HG02973 (cell line): Measurements from ENCODE around the gene TEN1.
A peak's percentile ranks its signal among the peaks of the same experiment; 100 is the strongest.
"Not testable (repeated sequence)": the region's sequence is repeated elsewhere in the genome, so short reads cannot be mapped to it uniquely, and the experiment has no call there.

Source experiments
- ATAC-seq: cut with Tn5 transposase; IDR thresholded peaks from one replicate; pipeline ENCODE4 v1.9.1; 2021; ENCODE audit warnings: moderate library complexity; ENCODE audit not compliant: unreplicated experiment

The TEN1 gene, protein sequence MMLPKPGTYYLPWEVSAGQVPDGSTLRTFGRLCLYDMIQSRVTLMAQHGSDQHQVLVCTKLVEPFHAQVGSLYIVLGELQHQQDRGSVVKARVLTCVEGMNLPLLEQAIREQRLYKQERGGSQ

DNA sequence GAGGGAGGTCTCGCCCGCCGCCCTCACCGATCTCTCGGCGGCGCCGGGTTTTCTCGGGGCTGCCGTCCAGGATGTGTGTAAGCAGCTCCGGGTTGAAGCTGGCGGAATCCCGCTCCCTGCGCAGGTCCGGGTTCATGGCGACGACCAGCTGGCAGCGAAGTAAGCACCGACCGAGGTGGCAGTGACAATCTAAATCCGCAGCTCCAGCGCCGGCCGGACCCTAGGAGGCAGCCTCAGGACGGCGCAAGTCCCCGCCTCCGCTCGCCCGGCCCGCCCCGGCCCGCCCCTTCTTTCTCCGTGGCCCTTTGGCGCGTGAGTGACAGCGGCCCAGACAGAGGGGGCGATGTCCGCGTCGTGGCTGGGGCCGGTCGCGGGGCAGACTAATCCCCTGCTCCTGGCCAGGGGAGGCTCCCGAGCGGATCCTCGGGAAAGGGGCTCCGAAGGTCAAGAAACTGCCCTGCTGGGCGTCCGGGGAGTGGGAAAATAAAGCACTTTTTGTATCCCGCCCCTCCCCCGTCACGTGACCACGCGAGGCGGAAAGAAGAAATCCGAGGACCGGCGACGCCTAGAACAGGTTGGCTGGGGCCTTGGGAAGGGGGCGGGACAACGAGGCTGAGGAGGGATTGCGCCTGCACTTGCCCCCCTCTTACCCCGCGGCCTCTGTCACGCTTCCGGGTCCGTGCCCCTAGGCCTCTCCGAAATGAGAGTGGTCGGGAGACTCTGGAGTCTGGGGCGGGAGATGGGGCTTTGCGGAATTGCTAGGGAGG is at the start of gene TEN1, which contains the start of gene ACOX1:
TEN1 (plus strand) TSS at position 303 of the 767 bp plus-strand sequence. CDS start 6,953 bp downstream, outside the sequence.
ACOX1 (minus strand) TSS at position 229 of the 767 bp plus-strand sequence; CDS start at position 136, 93 bp downstream.
- peak; percentile 86 for ATAC-seq

DNA sequence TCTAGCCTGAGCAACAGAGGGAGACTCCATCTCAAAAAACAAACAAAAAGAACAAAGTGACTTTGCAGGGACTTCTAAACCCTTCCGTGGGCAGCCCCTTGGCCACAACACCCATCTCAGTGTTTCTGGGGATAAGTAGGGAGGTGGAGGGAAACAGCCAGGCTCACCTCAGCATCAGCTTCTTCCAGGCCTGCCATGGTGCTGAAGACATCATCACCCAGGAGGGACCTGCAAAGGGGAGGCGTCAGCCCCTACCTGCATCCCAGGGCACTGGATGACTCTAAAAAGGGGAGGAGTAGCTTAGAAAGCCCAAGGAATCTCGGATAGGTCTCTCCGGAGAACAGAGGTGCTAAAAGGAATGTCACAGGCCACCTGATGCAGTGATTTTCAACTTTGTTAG is 48.0 kb upstream of the TEN1 start:
- no peak for ATAC-seq

DNA sequence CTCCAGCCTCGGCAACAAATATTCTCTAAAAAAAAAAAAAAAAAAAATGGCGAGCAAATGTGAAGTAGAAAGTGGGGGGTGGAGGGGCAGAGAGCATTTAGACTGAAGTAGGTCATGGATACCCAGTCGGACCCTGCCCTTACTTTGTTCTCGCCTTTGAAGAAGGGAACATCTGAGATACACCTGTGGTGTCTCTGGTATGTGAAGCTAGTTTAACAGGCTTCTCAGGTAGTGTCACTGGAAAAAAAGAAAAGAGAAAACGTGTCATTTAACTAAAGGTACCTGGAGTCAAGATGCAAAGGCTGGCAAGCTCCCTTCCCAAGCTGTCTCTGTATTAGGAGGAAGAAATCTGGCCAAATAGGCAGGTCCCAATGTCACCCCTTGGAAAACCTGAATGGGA is 46.2 kb upstream of the TEN1 start:
- ATAC-seq: no peak

DNA sequence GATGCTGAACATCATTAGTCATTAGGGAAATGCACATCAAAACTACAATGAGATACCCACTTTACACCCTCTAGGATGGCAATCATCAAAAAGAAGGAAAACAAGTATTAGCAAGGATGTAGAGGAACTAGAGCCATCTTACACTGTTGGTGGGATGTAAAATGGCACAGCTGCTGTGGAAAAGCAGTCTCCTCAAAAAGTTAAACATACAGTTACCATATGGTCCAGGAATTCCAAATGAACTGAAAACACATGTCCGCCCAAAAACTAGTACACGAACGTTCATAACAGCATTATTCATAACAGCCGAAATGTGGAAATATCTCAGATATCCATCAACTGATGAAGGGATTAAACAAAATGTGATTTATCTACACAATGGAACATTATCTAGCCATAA is 45.2 kb upstream of the TEN1 start:
- no peak for ATAC-seq

DNA sequence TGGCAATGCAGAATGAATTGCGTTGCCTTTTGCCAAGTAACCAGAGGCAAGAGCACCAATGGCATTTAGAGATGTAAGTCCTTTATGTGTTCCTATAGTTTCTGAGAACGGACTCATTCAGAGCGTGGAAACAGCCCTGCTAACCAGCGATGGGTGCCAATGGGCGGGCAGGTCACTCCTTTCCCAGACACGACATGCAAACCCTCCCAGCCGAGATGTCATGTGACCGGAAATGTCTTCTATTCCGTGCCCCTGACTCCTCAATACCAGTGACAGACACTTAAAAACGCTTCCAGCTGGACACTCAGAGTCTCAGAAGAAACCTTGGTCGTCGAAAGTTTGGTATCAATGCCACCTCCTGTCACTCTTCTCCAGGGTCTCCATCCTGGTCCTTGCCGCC is 41.4 kb upstream of the TEN1 start:
- ATAC-seq: no peak

DNA sequence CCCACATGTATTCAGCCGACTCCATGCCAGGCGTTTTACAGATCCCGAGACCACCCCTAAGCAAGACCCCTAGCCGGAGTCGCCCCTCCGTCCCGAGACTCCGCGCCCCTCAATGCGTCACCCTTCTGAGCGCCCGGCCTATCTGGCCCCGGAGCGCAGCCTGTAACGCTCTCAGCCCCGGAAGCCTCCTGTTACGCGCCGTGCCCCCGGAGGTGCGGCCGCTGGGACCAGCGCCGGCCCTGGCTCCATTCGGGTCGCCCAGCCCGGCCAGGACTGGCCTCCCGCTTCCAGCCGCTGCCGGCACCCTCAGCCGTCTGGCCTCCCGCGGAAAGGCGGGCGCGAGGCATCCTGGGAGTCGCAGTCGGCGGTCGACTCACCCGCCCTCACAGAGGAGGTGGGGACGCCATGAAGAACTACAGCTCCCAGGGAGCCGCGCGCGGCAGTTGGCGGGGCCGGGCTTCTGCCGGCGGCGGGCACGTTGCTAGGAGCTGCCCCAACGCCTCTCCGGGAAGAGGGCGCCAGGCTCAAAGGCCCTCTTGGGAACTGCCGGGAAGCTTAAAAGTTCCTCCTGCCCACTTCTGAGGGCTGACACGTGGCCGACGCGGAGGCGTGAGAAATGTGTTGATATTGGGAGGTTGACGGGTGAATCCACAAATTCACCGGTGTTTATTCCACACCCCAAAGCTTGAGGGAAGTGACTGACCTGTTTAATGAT is 38.2 kb upstream of the TEN1 start, which contains the start of gene FBF1:
FBF1 (minus strand) TSS at position 316 of the 715 bp plus-strand sequence. CDS start 2,893 bp downstream, outside the sequence.
- peak; percentile 86 for ATAC-seq

DNA sequence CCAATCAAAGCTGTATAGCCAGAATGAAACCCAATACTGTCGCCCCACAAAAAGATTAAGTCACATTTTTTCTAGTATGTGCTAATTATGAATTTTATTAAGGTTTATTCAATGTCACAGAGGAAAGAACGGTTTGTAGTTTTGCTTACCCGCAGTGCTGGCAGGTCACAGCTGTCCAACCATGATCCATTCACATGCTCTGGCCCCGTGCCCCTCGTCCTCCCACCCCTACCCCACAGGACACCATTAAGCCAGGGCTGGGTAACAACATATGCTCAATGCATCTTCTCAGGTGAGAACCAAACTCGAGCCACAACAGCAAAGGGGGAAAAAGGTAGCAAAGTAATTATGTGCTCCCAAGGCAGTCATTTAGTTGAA is 37.6 kb upstream of the TEN1 start:
- ATAC-seq: no peak

DNA sequence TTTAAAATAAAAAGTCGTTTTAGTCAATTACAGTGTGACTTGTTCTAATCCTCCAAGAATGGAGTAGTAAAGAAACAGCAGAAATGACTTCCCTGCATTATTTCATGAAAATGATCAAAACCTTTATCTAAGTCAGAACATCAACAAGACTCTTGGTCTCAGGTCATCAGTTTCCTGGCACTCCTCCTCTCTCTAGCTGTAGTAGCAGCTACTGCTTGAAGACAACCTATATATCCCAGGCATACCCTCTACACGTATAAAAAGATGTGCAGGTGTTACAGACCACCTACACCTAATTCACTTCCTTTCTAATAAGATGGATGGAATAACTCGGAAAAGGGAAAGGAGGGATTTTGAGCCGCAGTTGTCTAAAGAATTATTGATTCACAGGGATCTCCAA is 36.6 kb upstream of the TEN1 start:
- no peak for ATAC-seq

DNA sequence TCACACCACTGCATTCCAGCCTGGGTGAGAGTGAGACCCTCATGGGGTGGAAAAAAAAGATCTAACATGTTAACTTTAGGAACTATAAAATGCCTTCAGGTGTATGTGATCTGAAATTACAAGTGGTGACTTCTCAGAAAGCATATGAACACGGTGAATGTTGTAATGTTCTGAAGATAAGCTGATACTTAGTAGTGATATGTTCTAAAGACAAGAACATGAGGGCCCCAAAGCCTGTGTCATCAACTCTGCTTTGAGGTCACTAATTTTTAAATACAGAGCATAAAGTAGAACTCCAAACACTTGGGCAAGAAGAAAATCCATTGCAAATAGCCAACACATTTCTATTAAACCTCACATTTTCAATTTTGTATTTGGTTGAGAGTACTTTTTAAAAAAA is 35.5 kb upstream of the TEN1 start:
- no peak for ATAC-seq

DNA sequence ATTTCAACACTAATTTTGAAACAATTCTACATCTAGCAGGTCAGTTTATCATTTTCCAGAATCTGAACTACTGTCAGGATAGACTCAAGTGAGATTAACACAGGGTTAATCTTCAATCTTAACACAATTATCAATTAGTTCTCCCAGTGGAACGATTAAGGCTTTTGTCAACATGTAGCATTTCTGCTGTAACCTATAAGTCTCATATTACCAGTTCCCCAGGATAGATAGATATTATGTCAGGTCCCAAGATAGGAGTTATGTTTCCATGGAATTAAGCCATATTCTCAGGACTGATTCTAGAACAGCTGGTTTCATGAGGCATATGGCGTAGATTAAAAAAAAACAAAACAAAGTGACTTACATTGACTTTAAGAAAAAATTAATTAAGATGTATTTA is 33.8 kb upstream of the TEN1 start:
- ATAC-seq: no peak

DNA sequence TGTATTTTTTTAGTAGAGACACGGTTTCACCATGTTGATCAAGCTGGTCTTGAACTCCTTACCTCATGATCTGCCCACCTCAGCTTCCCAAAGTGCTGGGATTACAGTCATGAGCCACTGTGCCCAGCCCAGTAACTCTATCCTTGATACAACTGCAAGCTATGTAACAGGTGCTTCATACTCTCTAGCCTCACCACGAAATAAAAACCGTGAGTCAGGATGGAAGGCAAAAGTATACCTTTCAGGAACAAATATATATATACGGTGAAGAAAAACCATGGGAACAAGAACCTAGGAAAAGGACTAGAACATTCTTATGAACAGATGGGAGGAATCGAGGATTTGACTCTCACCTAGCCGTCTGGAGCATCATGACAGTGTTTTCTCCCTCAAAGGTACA is 28.6 kb upstream of the TEN1 start:
- no peak for ATAC-seq

DNA sequence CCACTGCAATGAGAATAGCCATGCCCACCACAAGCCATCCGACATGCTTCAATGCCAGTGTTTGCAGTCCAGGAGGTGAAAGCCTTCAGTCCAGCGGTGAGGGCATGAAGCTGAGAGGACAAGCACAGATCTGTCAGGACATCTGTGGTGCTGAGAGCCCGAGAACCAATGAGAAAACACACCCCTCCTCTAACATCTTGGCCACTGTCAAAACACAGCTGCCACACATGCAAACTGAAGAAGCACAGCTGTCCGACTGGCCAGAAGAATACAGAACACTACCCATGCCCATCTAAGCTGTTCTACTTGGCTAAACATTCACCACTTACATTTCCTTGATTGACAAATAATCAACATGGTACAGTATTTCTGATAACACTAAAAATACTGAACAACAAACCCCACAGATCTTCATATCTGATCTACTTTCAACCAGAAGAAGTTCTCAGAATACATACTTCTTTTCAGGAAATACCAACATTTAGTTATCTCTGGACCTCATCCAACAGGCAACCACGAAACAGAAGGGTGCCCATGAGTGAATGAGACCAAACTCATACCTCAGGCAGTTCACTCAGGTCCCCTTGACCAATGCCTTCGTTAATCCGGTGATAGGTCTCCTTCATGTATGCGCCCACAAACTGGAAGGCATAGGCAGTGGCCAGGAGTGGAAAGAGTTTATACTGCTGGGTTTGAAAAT is 28.0 kb upstream of the TEN1 start:
- ATAC-seq: no peak

DNA sequence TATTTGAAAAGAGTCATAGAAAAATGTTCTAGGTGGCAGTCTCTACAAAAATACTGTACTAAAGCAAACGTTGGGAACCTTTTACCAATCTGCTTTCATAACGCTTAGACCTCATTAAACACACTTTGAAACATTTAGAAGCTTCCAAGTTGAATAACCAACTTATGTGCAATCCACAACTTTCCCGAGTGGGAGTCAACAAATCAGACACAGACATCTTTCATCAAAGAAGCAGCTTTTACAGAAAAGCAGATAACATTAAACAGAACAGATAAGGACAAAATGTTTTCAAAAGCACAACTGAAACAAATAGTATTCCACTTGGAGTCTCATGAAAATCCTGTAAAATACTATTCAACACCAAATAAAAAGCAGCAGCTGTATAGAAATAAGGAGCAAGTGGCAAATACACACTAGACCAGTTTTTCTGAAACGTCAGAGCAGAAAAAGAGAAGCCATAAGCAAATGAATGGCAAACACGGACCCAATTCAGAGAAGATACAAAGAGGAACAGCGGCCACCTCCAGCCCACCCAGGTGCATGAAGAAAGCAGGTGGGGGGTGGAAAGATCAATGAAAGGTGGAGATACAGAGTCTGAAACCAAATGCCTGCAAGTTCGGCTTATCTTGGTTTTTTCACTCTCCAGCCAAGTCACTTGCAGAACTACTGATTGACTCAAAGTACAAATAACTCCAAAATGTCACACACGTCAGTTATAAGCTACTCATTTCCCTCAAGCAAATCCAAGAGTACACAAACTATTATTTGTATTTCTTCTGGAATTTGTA is 19.8 kb upstream of the TEN1 start:
- no peak for ATAC-seq

DNA sequence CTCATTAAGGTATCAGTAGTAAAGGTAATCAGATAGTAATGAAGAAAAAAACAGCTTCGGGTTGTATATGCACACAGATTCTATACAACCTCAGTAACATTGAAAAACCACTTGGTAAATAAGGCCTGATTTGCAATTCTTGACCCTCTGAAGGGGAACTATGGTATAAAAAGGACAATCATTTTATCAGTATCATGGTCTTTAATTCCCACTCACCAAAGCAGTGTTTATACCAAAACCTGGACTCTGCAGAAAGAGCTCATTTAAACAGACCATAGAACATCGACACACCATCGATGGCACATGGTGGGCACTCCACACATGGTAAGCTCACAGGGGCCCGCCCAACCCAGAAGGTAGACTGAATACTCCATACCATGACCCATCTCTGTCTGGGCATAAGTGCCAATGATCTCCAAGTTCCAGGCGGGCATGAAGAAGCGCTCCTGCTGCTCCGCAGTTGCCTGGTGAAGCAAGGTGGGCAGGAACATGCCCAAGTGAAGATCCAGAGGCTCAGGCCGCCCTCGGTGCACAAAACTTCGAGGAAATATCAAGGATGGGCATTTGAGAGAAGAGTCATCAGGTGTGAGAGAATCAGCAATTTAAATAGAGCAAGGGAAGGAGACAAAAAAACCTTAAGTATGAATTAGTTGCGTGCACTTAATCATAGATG is 19.1 kb upstream of the TEN1 start:
- no peak for ATAC-seq

DNA sequence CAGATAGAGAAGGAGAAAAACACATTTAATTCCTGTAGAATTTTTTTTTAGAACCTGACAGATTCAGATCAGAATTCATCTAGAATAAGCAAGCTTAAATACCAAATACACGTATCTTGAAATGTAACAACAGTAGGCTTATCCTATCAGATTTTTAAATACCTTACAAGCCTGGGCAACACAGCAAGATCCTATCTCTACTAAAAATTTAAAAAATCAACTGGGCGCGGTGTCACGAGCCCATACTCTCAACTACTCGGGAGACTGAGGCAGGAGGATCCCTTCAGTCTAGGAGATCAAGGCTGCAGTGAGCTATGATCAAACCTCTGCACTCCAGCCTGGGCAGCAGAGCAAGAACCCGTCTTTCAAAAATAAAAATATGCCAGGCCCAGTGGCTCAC is 13.6 kb upstream of the TEN1 start:
- ATAC-seq: no peak

DNA sequence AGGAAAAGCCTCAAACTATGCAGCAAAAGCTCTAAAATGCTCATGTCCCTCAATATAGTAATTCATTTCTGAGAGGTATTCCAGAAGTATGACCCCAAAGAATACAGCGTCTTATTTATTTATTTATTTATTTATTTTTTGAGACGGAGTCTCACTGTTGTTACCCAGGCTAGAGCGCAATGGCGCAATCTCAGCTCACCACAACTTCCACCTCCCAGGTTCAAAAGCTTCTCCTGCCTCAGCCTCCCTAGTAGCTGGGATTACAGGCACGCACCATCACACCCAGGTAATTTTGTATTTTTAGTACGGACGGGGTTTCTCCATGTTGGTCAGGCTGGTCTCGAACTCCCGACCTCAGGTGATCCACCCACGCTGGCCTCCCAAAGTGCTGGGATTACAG is 10.0 kb upstream of the TEN1 start:
- not testable (repeated sequence) for ATAC-seq

DNA sequence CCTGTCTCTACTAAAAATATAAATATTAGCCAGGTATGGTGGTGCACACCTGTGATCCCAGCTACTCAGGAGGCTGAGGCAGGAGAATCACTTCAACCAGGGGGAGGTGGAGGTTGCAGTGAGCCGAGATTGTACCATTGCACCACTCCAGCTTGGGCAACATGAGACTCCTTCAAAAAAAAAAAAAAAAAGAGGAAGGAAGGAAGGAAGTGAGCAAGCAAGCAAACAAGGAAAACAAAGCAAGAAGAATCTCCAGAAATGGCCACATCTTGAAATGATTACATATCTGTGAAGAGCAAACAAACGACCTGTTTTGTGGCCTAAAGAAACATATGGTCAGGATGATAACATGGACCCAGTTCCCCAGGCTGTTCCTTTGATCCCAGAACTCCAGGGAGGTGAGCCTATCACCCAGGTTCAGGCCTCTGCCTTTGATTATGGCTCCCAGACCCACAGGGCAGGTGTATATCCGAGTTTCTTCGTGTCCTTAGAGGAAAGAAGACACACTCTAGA is 9.0 kb upstream of the TEN1 start:
- no peak for ATAC-seq

DNA sequence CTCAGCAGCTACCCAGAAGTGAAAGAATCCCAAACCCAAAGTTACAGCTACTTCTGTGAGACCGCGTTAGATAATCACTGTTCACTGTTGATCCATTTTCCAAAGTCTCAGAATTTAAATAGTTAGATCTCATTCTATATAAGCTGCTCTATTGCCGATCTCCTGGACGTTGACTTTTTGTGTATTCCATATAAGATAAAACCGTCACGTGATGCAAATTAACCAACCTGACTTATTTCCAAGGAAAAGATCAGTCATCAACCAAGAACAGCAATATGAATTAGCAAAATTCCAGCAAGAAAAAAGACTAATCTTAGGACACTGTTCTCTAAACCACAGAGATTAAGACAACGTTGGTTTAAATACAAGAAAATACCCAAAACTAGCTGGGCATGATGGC is 8.4 kb upstream of the TEN1 start:
- no peak for ATAC-seq

DNA sequence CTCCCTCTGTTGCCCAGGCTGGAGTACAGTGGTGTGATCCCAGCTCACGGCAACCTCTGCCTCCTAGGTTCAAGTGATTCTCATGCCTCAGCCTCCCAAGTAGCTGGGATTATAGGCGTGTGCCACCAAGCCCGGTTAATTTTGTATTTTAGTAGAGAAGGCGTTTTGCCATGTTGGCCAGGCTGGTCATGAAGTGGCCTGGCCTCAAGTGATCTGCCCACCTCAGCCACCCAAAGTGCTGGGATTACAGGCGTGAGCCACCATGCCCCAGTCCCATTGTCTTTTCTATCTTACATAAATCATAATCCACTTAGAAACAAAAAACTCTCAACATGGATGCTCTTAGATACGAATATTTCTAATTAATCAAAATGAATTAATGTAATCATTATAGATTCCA is 3.9 kb upstream of the TEN1 start:
- not testable (repeated sequence) for ATAC-seq

DNA sequence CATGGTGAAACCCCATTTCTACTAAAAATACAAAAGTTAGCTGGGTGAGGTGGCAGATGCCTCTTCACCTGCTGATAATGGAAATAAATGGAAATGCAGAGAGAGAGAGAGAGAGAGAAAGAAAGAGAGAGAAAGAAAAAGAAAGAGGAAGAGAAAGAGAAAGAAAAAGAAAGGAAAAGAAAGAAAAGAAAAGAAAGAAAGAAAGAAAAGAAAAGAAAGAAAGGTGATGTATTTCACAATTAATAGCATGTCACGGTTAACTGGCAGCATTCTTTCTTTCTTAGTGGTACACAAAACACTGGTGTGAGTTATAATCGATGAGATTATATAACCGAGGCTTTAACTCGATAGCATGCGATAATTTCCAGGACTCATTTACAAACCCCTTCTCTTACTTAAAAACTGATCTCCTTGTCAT is 3.3 kb upstream of the TEN1 start:
- ATAC-seq: no peak
